Measurements from ENCODE around the gene MTSS2. TPM values are rescaled to one million over a fixed set of nuclear protein-coding genes. Genes with fewer than 3 reads are reported as not detected.

The MTSS2 gene
- total RNA-seq, 4 donors from 2014 or later: 19.3 to 70.1 (median 32.4) TPM

DNA sequence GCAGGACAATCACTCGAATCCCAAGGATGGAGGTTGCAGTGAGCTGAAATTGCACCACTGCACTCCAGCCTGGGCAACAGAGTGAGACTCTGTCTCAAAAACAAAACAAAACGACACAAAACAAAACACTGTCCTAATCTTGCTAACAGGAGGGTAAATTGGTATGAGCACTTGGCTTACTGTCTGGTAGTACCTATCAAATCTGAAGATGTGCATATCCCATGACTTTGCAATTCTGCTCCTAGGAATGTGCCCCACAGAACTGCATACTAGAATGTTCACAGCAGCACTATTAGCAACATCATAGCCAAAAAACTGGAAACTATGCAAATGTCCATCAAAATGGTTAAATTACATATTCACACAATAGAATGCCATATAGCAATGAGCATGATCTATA, 15.7 kb downstream of the MTSS2 start:
- no peak for ATAC-seq (ENCODE audit: low FRiP score)

GRCh38 chr16:70665806-70666735, 19.8 kb downstream of the MTSS2 start:
- TF ChIP-seq CTCF (IDR thresholded peaks at IDR 0.05): no peak
- DNase-seq (ENCODE audit: low spot score): no peak
- ATAC-seq (ENCODE audit: low FRiP score): no peak

More for the DNA sequence above, 15.7 kb downstream of the MTSS2 start:
- TF ChIP-seq CTCF (IDR thresholded peaks at IDR 0.05): no peak
- no peak for DNase-seq (ENCODE audit: low spot score)

GRCh38 chr16:70665113-70665694, 20.6 kb downstream of the MTSS2 start:
- ATAC-seq (ENCODE audit: low FRiP score) (no peak), DNase-seq (ENCODE audit: low spot score) (no peak)
- TF ChIP-seq CTCF (IDR thresholded peaks at IDR 0.05): no peak

DNA sequence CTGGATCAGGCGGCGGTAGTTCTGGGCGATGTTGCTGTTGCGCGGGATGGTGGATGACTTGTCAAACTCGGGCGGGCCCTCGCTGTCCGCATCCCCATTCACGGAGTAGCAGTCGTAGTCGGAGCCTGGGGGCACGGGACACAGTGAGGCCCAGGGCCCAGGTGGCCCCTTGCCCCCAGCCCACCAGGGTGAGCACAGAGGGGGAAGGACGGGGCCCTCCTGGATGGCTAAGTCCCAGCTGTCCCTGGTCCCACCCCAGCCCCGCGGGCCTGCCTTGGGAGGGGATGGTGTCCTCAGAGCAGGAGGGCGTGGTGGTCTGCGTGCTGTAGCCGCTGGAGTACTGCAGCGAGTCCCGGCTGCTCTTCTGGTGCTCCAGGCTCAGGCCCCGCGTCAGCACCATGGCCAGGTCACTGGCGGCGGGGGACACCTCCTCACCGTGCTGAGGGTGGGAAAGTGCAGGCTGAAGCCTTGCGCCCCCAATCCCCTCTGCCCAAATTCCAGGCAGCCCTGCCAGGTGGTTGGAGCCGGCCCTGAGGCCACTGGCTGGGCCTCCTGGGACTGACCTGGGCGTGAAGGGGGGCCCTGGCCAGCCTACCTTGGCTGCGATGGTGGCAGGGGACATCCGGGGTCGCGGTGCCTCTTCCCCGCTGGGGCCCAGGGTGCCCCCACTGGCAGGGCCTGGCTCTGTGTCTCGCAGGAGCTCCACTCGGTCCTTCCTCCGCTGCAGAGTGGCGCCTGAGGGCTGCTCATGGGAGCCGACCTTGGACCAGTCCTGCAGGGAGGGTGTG, 21.3 kb downstream of the MTSS2 start:
- ATAC-seq (ENCODE audit: low FRiP score): peak; percentile 19
- TF ChIP-seq CTCF (IDR thresholded peaks at IDR 0.05): no peak
- no peak for DNase-seq (ENCODE audit: low spot score)

DNA sequence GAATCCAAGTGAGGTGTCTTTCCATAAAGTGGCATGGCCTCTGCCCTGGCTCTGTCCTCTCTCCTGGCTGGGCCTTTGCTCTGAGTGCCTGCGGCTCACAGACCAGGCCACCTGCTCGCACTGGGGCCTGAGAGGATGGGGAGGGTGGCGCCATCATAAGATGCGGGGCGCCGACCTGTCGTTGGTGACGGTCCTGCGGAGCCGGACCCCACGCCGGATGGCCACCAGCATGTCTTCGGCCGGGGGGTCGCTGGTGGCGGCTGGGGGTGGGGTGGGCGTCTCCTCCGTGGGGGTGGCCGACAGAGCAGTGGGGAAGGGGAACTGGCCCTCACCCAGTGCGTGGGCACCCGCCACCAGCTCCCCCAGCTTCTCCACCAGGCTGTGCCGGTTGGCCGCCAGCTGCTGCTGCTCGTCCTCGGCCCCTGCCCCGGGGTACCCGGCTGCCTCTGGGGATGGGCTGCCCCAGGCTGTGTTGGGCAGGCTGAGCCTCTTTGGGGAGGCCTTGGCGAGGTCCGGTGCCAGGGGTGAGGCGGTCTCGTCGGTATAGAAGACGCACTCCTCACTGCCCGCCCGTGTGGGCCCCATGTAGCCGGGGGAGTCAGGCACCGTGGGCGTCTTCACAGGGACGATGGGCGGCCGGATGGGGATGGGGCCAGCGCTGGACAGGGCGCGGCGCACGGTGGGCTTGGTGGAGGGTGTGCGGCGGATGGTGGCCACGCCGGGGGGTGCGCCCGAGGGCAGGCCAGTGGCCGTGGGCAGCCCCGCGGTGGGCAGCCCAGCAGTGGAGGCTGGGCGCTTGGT, 22.1 kb downstream of the MTSS2 start:
- DNase-seq (ENCODE audit: low spot score) (no peak), ATAC-seq (ENCODE audit: low FRiP score) (peak; percentile 8)
- TF ChIP-seq CTCF (IDR thresholded peaks at IDR 0.05): no peak

- no peak for TF ChIP-seq CTCF (IDR thresholded peaks at IDR 0.05)
- DNase-seq (ENCODE audit: low spot score) (no peak), ATAC-seq (ENCODE audit: low FRiP score) (no peak)
Measured at GRCh38 chr16:70662991-70663523, 22.8 kb downstream of the MTSS2 start.

All from omental fat pad (tissue), 4 donors.